ENCODE measurements around the gene ABCG8.

Gene ABCG8

DNA sequence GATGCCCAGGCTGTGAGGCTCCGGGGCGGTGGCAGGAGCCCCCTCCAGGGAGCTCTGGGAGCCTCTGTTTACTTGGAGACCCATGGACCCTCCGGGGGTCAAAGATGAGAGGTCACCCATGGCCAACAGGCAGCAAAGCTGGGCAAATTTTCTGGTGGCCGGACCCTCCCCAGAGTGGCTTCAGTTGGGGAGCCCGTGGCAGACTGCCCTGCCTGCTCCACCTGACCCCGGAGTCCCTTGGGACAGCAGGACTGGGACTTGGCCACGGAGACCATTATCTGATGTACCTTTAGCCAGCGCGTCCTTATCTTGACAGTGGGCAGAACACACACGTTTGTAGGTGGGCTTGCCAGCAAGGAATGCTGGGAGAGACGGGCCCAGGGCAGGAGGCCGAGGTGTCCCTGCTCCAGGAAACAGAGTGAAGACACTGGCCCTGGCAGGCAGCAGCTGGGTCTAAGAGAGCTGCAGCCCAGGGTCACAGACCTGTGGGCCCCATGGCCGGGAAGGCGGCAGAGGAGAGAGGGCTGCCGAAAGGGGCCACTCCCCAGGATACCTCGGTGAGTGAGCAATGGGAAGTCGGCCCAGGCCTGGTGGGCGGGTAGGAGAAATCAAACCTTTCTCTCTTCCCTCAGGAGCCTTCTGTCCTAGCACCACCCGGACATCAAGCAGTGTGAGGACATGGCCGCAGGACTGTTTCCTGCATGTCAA, at the start of gene ABCG8, which contains the start of gene ABCG5:
ABCG8 (plus strand) TSS at position 412 of the 708 bp plus-strand sequence; CDS start at position 495, 83 bp downstream.
ABCG5 (minus strand) TSS at position 280 of the 708 bp plus-strand sequence; CDS start at position 120, 160 bp downstream.
- DNase-seq = no peak

DNA sequence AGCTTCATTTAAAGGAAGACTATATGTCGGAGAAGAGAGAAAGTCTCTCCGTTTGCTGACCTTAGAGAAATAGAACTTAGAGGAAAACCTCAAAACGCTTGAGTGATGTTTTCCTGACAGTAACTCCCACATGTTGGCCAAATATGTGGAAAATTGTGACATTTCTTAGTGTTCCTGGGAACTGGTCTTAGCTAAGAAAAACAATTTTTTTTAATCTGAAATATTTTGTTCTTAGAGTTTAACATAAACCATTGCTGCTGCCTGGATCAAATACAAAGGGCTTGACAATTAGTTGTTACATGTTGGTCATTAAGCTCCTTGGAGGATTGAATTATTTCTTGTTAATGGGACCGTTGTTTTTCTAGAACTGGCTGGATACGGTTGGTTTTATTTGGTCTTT, 48.6 kb upstream of the ABCG8 start:
- DNase-seq = no peak

DNA sequence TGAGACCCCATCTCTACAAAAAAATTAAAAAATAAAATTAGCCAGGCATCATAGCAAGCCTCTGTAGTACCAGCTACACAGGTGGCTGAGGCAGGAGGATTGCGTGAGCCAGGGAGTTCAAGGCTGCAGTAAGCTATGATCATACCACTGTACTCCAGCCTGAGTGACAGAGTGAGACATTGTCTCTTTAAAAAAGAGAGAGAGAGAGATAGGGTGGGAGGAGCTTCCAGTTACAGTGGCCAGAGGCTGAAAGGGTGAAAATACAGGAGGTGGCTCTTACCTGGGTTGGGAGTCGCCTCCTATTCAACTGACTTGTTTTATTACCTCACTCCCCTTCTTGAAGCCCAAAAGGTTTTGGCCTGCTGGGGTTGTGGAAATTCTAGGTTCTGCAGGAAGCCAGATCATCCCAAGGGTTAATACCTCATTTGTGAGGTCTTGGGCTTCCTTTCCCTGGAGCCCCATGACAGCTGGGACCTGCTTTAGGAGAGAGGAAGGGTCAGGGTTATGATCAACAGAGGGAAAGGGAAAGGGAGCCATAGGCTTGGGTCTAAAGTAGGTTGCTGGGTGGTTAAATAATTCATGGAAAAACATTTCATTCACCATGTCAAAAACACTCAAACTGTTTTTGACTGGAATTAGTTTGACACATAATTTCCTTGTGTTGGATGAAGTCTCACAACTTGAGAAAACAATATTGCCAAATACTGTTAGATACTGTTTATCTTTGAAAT, 47.6 kb upstream of the ABCG8 start:
- DNase-seq = no peak

DNA sequence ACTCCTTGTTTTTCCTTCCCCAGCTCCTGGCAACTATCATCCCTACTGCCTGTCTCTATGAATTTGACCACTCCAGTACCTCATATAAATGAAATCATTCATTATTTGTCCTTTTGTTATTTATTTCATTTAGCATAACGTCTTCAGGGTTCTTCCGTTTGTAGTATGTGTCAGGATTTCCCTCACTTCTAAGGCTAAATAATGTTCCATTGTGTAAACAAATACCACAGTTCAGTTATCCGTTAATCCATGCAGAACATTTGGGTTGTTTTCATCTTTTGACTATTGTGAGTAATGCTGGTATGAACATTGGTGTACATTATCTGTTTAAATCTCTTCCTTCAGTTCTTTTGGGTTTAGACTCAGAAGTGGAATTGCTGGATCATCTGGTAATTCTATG, 46.1 kb upstream of the ABCG8 start:
- no peak for DNase-seq

DNA sequence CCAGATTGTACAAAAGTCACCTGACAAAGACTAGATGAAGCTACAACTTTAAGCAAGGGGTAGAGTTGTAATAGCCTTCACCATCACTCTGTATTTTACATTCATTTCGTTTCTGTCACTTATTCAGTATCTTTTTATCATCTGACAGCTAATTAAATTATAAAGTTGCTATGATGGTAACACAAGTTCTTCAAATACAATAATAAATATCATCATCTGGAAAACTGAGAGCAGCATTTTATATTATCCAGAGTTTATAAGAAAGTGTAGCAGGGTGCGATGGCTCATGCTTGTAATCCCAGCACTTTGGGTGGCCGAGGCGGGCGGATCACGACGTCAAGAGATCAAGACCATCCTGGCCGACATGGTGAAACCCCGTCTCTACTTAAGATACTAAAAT, 43.8 kb upstream of the ABCG8 start:
- no peak for DNase-seq

DNA sequence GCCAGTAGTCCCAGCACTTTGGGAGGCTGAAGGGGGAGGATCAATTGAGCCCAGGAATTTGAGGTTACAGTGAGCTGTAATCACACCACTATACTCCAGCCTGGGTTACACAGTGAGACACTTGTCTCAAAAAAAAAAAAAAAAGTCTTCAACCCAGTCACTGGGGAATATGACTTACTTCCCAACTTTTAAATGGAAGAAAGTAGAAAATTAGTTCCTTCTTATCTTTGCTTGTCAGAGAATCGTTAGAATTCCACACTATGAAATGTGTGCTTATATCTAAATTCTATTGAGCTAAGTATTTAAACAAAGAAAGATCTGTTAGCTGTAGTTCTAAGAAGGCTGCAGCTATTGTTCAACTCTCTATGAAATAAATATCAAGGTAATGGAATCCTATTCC, 42.6 kb upstream of the ABCG8 start:
- no peak for DNase-seq

DNA sequence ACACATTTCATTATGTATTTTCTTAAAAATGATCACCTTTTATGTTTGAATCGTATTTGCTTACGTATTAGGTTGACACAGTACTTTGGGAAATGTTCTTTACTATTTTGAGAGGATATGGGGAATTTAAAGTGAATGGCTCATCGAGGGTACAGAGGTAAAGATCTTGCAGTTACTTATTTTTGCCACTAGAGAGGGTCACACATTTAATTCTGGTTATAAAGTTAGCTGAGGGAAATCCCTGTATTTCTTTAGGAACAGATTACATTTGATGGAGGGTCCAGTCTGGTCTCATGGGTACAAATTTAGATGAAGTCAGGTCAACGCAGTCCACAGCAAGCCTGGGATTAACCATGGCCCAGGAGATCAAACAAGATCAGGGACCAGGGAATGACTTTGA, 40.5 kb upstream of the ABCG8 start:
- DNase-seq = no peak

DNA sequence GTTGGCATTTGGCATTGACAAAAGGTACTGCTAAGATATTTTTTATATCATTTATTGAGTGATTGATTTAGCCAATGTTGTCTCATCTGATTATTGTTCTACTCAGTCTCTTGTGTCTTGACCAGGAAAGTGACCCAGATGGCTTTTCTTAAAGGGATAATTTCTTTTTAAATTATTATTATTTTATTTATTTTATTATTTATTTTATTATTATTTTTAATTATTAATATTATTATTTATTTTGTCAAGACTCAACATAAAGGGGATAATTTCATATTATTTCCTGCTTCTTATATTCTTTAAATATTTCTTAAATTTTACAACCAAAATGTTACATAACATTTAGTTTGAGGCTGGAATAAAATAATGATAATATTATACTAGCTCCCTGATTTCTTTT, 37.9 kb upstream of the ABCG8 start:
- DNase-seq = no peak

DNA sequence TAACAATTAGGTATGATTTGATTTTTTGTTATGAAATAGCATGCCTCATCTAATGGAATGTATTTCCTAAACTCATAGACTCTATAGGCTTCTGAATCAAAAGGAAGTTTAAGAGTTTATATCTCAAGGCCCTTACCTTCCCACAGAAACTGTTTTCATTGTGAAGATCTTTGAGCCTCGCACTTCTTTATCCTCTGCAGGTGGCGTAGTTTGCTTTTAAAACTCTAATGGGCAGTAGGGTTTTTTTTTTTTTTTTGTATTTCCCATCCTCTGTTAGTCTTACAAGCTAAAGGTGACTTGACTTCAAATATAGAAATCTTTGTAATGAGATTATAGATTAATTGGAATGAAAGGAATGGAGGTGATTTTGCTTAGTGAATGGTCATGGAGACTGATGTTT, 36.6 kb upstream of the ABCG8 start:
- no peak for DNase-seq

DNA sequence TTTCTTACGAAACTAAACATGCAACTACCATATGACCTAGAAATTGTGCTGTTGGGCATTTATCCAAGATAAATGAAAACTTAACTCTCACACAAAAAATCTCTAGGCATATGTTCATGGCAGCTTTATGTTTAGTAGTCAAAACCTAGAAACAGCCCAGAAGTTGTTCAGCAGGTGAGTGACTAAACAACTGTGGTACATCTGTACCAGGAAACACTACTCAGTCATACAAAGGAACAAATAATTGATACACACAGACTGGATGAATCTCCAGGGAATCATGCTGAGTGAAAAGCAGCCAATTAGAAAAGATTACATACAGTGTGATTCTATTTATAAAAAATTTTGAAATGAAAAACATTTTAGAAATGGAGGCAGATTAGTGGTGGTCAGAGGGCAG, 35.7 kb upstream of the ABCG8 start:
- no peak for DNase-seq

DNA sequence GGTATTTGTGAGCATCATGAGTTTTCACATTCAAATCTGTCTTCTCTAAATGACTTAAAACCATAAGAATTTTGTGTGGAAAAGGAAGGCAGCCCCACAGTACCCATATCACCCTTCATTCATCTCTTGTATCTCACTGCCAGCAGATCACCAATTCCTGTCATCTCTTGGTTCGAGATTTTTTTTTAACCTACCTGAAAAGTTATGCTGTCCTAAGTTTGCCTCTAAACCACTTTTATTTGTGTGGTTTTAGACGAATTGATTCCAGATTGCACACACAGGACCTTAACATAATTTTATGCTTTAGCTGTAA, 32.1 kb upstream of the ABCG8 start:
- DNase-seq = no peak

DNA sequence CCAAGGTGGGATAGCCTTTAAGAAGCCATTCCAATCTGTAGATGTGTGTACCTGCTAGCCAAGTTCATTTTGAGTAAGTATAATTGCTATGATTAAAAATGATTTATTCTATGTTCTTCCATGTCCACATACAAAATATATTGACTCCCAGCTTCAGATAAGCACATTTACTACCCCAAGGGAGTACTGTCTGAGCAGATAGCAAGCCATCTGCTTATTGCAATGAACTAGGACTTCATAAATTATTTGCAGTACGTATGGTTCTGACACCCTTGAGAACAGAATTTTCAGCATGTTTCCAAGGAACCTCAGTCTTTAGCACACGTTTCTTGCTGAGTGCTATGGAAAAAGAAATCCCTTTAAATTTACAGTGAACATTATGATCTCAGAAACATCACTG, 28.3 kb upstream of the ABCG8 start:
- DNase-seq = no peak

DNA sequence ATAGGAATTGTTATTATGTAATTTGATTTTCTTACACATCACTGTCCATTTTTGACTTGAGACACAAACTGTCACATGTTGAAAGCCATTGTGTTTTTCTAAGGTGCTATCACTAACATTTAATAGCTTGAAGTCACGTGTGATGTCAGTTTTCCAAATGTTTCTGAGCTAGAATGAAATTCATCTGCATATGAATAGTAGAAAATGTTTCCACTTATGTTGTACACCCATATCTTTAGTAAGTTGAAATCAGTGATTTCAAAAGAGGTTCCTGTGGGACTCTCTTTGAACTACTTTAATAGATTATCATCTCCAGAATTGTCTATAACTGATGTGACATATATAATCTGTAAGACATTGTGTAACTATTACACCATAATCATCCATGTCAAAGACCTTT, 27.9 kb upstream of the ABCG8 start:
- no peak for DNase-seq

DNA sequence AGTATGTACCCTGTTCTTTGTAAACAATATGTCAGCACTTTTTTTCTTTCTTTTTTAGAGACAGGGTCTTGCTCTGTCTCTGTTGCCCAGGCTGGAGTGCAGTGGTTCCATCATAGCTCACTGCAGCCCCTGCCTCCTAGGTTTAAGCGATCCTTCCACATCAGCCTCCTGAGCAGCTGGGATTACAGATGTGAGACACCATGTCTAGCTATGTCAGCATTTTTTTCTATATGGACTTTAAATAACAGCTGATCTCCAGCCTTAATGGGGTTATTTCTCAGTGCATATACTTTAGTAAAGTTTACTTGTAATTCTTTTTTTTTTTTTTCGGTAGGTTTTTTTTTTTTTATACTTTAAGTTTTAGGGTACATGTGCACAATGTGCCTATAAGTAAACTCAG, 26.8 kb upstream of the ABCG8 start:
- DNase-seq = no peak

DNA sequence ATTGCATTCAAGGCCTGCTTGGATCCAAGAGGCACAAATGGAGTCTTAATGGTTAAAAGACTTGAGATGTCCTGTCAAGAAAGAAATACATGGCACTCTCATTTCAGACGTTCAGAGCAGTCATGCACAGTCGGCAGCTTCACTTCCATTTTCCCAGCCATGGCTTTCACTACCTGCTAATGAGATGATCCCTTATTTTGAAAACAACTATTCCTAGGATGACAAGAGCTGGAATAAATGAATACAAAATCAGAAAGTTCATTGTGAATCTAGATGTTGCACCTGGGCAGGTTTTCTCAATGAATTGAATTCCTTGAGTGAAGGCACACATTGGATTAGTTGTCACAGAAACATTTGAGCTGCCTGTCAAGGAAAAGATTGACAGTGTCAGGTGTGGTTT, 25.8 kb upstream of the ABCG8 start:
- no peak for DNase-seq

DNA sequence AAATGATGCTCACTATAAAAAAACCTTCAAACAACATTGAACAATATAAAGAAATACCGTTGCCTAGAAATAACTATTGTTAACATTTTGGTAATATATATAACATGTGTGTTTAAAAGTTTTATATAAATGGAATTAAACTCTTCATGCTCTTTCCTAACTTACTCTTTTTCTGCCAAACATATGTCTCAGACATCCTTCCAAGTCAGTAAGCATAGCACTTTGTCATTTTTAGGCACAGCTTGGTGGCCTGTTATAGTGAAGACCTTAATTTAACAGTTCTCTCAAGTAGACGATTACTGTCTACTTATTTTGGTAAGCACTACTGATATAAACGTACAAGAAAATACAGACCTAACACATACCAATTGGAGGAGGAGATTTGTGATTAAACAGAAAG, 24.1 kb upstream of the ABCG8 start:
- no peak for DNase-seq

DNA sequence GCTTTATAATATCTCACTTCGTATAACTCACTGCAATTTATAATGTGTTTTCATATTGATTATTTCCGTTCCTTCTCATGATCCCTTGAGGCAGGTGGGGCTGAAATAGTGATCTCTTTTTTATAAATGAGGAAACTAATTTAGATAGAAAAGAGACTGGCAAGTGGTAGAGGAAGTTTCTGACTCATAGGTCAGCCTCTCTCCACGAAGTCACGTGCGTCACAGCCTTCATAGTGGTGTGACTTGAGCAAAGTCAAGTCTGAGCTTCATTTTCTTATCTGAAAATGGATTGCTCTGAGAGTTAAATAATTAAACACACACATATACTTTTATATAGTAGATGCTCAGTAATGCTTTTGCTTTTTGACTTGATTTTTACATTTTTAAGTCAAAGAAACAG, 20.0 kb upstream of the ABCG8 start:
- no peak for DNase-seq

DNA sequence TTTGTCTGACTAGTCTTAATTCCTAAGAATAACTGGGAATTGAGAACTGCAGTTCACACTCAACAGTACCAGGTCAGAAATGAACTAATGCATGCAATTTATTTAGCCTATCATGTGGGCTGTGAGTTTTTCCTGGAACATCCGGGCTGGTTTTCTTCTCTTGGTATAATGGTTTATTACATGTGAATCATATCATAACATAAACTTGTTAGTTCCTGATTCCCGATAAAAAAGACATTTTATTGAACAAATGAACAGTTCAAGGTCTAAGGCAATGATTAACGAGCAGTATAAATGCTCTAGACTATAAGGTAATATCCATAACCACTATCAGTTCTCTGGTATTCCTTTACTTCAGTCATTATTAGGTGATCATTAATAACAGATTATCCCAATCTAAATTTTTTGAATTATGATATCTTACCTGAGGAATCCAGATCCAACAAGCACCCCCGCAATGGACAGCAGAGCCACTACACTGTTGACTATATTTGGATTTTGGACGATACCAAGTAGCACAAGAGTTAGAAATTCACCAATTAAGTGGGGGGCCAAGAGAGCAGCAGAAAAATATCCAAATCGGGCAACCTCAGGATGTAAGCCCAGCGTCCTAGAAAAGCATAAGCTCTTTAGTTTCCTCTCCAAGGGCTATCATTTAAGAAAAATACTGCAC, 19.1 kb upstream of the ABCG8 start:
- no peak for DNase-seq

DNA sequence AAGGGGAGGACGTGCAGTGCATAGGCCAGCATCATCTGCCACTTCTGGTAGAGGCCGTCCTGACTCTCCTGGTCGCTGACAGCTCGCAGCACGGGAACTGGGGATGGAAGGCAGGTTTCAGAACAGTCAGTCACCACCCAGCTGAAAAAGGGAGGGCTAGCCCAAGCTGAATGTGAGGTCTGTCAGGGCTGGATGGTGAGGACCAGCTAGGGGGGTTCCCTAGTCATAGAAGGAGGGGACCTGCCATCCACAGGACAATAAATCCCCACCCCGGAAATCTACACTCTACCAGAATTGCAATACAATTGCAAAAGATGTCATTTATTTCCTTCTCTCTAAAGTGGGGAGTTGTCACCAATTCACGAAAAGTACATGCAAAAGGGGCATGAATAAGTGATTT, 15.9 kb upstream of the ABCG8 start:
- no peak for DNase-seq

DNA sequence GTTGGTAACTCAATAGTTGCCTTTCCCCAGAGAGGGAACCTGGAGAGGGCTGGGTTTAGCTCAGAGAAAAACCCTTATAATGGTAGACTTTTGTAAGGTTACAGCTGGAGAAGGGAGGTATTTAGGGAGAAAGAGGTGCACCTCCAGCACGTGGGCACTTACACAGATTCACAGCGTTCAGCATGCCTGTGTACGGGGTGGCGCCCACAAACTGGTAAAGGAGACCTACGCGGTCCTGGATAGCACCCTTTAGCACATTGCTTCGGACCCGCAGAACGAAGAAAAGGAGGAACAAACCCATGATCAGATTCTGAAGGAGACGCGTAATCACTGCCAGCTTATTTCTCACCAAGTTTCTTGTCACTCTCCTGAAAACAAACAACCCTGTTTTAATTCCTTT, 15.0 kb upstream of the ABCG8 start:
- no peak for DNase-seq

DNA sequence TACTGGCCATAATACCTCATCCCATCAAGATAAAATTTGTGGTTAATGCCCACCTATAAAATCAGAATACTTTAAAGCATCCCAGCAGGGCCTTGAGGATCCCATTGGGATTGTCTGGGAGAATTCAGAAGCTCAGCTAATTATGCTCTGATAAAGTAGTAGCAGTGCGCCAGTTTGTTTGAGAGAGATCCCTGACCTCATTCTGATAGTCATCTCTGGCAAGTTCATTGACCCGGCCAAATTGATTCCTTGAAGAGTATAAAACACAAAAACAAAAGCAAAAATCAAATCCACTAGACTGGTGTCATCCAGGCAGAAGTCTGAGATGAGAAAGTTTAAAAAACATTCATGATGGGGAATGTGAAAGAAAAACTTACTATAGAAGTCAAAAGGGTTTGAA, 14.3 kb upstream of the ABCG8 start:
- DNase-seq = no peak

DNA sequence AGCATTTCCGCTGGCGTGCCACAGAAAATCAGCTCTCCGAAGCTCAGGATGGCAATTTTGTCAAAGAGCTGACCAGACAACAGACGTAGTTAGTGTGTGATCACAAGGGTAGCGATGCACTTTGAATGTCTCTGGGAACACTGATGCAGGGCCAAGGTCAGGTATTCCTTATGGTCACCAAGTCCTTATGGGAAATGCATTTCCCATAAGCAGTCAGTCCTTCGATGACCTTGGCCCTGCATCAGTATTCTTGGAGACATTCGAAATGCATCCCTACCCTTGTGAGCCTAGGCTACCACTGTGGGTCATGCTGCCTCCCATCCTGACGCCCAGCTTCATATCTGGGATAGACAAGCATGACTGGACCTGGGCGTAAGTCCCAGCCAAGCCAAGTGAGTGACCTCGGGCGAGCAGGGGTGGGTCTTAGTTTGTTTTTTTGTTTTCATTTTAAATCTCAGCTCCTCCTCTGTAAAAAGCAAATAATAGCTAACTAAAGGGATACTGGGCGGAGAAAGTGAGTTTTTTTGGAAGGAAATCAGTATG, 13.7 kb upstream of the ABCG8 start:
- no peak for DNase-seq

DNA sequence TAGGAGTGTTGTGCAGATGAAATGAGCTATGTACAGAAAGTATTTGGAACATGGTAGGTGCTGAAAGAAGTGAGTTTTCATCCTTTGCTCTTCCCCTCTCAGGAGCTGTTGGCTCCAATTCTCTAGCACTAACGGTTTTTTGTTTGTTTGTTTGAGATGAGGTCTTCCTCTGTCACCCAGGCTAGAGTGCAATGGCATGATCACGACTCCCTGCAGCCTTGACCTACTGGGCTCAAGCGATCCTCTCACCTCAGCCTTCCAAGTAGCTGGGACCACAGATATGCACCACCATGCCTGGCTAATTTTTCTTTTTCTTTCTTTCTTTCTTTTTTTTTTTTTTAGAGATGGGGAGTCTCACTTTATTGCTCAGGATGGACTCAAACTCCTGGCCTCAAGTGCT, 12.9 kb upstream of the ABCG8 start:
- DNase-seq = no peak

All from CD4-positive, alpha-beta T cell treated with Interleukin-21 for 1 hour (primary cell).